Measurements from ENCODE around the gene CDNF. TPM values are rescaled to one million over a fixed set of nuclear protein-coding genes. Genes with fewer than 3 reads are reported as not detected.

The CDNF gene
- total and polyA plus RNA-seq, 10 of the 15 experiments (the other 5 are each of a cell fraction or from before 2014, with no cell fraction given), result 0.08 to 1.9 (median 0.77) TPM

DNA sequence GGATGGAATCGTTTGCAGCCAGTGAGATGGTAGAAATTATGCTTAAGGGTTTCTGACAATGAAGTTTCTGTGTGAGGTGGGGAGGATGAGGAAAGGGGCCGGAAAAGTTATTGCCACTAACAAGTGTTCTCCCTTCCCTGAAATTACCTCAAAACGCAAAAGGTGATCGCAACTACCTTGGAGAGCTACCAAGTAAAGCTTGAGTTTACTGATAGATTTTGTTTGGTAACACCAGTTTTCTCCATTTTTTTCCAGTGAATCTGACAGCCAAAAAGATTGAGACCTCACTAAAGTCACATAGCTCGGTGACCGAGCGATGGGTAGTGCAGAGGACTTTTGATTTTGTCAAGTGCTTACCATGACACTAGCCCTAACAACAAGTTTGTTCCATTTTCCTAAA lies 42.4 kb upstream of the CDNF start:
- Histone ChIP-seq H3K27ac (ENCODE audit: control insufficient read depth, insufficient read depth) (0 out of 2 replicates have a peak overlapping the region, but pooled peaks have one; percentile 22), H4K20me1 (ENCODE audit: control insufficient read depth, insufficient read depth) (no peaks in the 10 kb centered on the region), H3K9ac (ENCODE audit: control insufficient read depth, insufficient read depth, low read length) (peak overlapping the region; percentile 84; the same call in 1 of the 2 replicates), H3K36me3 (ENCODE audit: control insufficient read depth in 2 of 2, insufficient read depth in 2 of 2, low read length in 1 of 2) (peaks cover 0 to 7% of the 10 kb centered on the region in 2 experiments; a peak in 1 of 4 replicates), H3K4me1 (ENCODE audit: control insufficient read depth, insufficient read depth, low read length) (peaks cover 5% of the 10 kb centered on the region; the same call in 1 of the 2 replicates), H3K9me3 (replicated peaks; ENCODE audit: control insufficient read depth, insufficient read depth, low read length) (no peaks in the 10 kb centered on the region), H3K4me3 (peak overlapping the region; percentile 89), H3K27me3 (replicated peaks in 1 of 2; ENCODE audit: control insufficient read depth in 2 of 2, insufficient read depth in 2 of 2, low read length in 1 of 2) (no peaks in the 10 kb centered on the region), H2AFZ (ENCODE audit: control insufficient read depth, low read depth, low read length) (no peak overlapping the region), H3K79me2 (ENCODE audit: control insufficient read depth, insufficient read depth, low read length) (peaks cover 76% of the 10 kb centered on the region), H3K4me2 (ENCODE audit: control insufficient read depth, insufficient read depth) (peak overlapping the region; percentile 72)
- intact Hi-C loops (cut with micrococcal nuclease; ENCODE audit: unreplicated experiment), result loop anchor here (10.0 kb wide), 1 partner anchor 225 kb away; no protein-coding TSS in a partner anchor
- BruUV-seq (replicated peaks), result TSS peak; percentile 65
- ChIA-PET POLR2A (interaction anchor here (1.4 to 1.5 kb wide), 4 partner anchors 9 to 73 kb away, joined by 3 to 7 read pairs (median 4); partner anchors contain the start of genes CDNF, HSPA14 and MSANTD7), RAD21 (ENCODE audit: unreplicated experiment) (interaction anchor here (1.4 to 1.9 kb wide), 2 partner anchors 42 to 73 kb away, joined by 5 to 11 read pairs; partner anchors contain the start of genes CDNF, HSPA14 and MSANTD7), CTCF (interaction anchor here (0.6 to 3.8 kb wide), 9 partner anchors 9 to 292 kb away, joined by 3 to 17 read pairs (median 4); partner anchors contain the start of genes CDNF, DCLRE1C, HSPA14 and MSANTD7), SMC1A (ENCODE audit: uncharacterized antibody, unreplicated experiment) (interaction anchor here (0.6 to 5.2 kb wide), 6 partner anchors 9 to 74 kb away, joined by 3 to 23 read pairs (median 10); partner anchors contain the start of genes CDNF, DCLRE1C, HSPA14 and MSANTD7)
- ATAC-seq (no peak), DNase-seq (ENCODE audit: low read depth, low spot score) (no peak), FAIRE-seq (no peak)
- WGBS (ENCODE audit: insufficient coverage, insufficient replicate concordance, low lambda C conversion rate, missing lambda C conversion rate), result 85% methylated on average over 7 of the region's 7 CpGs
- in situ Hi-C loops (cut with MboI), result no loop called here
- TF ChIP-seq, protein P1, sequence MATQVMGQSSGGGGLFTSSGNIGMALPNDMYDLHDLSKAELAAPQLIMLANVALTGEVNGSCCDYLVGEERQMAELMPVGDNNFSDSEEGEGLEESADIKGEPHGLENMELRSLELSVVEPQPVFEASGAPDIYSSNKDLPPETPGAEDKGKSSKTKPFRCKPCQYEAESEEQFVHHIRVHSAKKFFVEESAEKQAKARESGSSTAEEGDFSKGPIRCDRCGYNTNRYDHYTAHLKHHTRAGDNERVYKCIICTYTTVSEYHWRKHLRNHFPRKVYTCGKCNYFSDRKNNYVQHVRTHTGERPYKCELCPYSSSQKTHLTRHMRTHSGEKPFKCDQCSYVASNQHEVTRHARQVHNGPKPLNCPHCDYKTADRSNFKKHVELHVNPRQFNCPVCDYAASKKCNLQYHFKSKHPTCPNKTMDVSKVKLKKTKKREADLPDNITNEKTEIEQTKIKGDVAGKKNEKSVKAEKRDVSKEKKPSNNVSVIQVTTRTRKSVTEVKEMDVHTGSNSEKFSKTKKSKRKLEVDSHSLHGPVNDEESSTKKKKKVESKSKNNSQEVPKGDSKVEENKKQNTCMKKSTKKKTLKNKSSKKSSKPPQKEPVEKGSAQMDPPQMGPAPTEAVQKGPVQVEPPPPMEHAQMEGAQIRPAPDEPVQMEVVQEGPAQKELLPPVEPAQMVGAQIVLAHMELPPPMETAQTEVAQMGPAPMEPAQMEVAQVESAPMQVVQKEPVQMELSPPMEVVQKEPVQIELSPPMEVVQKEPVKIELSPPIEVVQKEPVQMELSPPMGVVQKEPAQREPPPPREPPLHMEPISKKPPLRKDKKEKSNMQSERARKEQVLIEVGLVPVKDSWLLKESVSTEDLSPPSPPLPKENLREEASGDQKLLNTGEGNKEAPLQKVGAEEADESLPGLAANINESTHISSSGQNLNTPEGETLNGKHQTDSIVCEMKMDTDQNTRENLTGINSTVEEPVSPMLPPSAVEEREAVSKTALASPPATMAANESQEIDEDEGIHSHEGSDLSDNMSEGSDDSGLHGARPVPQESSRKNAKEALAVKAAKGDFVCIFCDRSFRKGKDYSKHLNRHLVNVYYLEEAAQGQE (IDR thresholded peaks at IDR 0.05; ENCODE audit: low read depth, low read length), result peak; percentile 77
- no peak for TF ChIP-seq MXI1 (IDR thresholded peaks at IDR 0.05; ENCODE audit: low read depth, low read length)
